GM12801 (cell line): ENCODE data around the gene IL4I1.

ENCODE experiments used
- TF ChIP-seq, protein P1 (sequence below): IDR thresholded peaks from one replicate; pipeline ENCODE4 v1.5.1; 2011; ENCODE audit warnings: control low read depth; ENCODE audit not compliant: insufficient read length; ENCODE audit errors: extremely low read depth

IL4I1 gene

DNA sequence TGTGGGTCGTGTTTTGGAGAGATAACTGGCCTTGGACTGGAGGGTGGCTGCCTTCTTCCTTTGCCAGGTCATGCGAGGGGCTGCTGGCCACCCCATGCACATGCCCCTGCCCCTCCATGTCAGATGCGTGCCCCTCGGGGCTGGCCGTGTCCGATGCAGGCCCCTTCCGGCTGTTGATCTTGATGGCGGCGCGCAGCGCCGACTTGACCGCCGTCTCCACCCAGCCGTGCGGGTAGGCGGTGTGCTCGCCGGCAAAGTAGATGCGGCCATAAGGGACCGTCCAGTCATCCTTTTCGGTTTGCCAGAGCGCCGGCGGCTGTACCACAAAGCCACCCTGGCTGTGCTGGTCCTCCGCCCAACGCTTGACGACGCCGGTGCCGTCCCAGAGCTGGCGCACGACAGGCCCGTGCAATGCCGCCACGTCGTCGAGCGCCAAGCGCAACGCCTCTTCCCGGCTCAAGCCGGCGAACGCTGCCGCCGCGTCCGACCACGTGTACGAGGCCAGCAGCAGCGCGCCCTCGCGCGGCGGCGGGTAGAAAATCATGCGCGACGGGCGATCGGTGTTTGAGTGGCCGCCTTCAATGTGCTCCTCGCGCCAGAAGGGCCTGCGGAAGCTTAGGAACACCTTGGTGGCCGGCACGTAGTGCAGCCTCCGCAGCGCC is 6.9 kb downstream of the IL4I1 start:
- TF ChIP-seq, protein P1, sequence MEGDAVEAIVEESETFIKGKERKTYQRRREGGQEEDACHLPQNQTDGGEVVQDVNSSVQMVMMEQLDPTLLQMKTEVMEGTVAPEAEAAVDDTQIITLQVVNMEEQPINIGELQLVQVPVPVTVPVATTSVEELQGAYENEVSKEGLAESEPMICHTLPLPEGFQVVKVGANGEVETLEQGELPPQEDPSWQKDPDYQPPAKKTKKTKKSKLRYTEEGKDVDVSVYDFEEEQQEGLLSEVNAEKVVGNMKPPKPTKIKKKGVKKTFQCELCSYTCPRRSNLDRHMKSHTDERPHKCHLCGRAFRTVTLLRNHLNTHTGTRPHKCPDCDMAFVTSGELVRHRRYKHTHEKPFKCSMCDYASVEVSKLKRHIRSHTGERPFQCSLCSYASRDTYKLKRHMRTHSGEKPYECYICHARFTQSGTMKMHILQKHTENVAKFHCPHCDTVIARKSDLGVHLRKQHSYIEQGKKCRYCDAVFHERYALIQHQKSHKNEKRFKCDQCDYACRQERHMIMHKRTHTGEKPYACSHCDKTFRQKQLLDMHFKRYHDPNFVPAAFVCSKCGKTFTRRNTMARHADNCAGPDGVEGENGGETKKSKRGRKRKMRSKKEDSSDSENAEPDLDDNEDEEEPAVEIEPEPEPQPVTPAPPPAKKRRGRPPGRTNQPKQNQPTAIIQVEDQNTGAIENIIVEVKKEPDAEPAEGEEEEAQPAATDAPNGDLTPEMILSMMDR: no peak

- TF ChIP-seq, protein P1: no peak
These were observed 7.5 kb downstream of the IL4I1 start for GRCh38 chr19:49889038-49889686.

DNA sequence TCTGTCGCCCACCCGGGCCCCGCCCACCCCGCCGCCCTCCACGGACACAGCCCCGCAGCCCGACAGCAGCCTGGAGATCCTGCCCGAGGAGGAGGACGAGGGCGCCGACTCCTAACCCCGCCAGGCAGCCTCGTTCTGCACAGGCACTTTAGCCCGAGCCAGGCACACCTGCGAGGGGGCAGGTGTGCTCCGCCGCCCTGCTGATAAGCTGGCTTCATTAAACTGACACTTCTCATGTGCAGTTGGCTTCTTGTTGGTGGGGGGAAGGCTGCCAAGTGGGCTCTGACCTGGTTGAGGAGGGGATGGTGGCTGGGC is 8.2 kb downstream of the IL4I1 start:
- TF ChIP-seq, protein P1: no peak

GRCh38 chr19:49887665-49888509 is 8.8 kb downstream of the IL4I1 start:
- TF ChIP-seq, protein P1: no peak

GRCh38 chr19:49887037-49887664 is 9.5 kb downstream of the IL4I1 start:
- TF ChIP-seq, protein P1: no peak

- TF ChIP-seq, protein P1: no peak
These were observed 11.9 kb downstream of the IL4I1 start for GRCh38 chr19:49884760-49885159.

DNA sequence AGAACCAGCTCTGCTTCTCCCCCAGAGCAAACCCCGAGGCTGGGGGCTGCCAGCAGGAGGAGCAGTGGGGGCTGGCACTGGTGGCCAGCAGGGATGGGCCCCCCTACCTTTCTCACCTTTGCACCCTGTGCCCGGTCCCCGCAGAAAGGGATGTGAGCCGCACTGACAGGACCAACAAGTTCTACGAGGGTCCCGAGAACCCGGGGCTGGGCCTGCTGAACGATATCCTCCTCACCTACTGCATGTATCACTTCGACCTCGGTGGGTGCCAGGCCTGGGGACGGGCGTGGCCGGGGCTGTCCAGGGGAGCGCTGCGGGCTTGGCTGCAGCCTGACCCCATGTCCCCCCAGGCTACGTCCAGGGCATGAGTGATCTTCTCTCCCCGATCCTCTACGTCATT is 12.6 kb downstream of the IL4I1 start:
- TF ChIP-seq, protein P1: no peak
